Retinal pigment epithelial cell (primary cell): ENCODE data around the gene GPD2.
"Not testable (repeated sequence)": the region's sequence is repeated elsewhere in the genome, so short reads cannot be mapped to it uniquely, and the experiment has no call there.

ENCODE experiments used
- DNase-seq: peaks from one replicate; pipeline ENCODE4 v3.0.0-alpha.2; 2010; ENCODE audit warnings: low read depth
- H3K4me3 ChIP-seq: 2 replicates; pipeline ENCODE4 v1.5.1; 2011; ENCODE audit warnings: mild to moderate bottlenecking, low read length, control low read depth, moderate library complexity
- TF ChIP-seq, protein P1 (sequence below): conservative IDR thresholded peaks from 2 replicates; pipeline ENCODE4 v1.5.1; 2011; ENCODE audit warnings: low read depth, low read length, control low read depth, inconsistent platforms

GPD2 gene

DNA sequence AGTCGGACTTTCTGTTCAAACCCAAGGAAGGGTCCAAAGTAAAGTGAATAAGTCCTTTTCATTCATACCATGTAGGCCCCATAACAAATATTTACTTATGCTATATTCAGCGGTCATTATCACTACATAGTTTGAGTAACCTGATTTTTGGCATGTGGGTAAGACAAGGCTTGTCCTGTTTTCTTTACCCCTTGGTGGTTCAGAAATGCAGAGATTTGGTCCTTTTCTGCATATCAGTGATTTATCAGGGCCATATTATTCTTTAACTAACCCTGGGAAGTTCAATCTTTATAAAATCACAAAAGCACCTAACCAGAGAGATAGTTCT lies 157.4 kb downstream of the GPD2 start:
- H3K4me3 ChIP-seq: no peak overlapping the region
- TF ChIP-seq, protein P1, sequence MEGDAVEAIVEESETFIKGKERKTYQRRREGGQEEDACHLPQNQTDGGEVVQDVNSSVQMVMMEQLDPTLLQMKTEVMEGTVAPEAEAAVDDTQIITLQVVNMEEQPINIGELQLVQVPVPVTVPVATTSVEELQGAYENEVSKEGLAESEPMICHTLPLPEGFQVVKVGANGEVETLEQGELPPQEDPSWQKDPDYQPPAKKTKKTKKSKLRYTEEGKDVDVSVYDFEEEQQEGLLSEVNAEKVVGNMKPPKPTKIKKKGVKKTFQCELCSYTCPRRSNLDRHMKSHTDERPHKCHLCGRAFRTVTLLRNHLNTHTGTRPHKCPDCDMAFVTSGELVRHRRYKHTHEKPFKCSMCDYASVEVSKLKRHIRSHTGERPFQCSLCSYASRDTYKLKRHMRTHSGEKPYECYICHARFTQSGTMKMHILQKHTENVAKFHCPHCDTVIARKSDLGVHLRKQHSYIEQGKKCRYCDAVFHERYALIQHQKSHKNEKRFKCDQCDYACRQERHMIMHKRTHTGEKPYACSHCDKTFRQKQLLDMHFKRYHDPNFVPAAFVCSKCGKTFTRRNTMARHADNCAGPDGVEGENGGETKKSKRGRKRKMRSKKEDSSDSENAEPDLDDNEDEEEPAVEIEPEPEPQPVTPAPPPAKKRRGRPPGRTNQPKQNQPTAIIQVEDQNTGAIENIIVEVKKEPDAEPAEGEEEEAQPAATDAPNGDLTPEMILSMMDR: no peak
- DNase-seq: no peak

- H3K4me3 ChIP-seq: no peak overlapping the region
- DNase-seq: no peak
- TF ChIP-seq, protein P1: no peak
Observed at GRCh38 chr2:156598563-156598962, 162.4 kb downstream of the GPD2 start.

GRCh38 chr2:156600196-156600595 lies 164.0 kb downstream of the GPD2 start:
- TF ChIP-seq, protein P1: no peak
- H3K4me3 ChIP-seq: no peak overlapping the region
- no peak for DNase-seq

DNA sequence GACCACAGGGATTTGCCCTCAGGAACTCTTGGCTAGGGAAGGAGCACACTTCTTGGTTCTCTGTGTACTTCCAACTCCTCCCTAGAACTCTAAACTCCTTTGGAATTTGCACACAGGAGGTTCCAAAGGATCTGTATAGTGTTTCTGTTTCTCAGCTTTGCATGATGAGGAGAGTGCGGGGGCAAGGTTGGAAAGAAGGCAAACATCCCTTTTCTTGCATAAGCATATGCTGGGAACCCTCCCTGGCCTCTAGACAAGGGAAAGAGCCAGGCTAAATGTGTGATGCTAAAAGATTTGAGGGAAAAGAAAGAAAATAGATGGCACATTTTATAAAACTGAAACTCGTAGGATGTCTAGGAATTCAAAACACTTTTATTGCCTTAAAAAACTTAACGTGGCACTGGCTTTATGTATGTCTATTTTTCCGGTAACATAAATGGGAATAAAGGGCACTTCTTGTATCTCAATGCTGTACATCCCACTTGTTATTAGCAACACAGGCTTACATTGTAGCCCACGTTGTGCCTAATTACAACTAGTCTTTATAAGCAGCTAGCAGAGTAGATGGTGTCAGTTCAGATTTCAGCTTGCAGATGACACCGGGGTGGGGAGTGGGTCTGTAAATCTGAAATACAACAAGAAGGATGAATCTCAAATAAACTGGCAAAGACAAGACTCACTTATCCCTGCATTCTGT lies 165.8 kb downstream of the GPD2 start:
- no peak for DNase-seq
- TF ChIP-seq, protein P1: no peak
- H3K4me3 ChIP-seq: no peak overlapping the region

DNA sequence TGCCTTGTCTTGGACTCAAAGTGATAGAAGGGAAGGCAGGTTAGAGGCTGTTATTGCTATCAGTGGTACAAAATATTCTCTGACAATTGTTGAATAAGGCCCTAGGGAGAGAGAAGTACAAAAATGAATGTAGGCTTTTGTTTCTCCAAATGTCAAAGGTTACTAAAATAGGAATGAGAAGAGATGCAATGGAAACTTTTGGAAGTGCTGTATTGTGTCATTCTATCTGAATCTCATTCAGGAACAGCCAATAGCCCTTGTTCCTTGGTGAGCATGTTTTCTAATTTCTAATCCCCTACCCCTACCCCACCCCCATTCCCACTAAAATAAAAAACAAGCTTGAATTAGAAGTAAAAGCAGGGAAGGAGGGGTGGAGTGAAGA lies 166.4 kb downstream of the GPD2 start:
- DNase-seq: no peak
- H3K4me3 ChIP-seq: no peak overlapping the region
- TF ChIP-seq, protein P1: no peak

DNA sequence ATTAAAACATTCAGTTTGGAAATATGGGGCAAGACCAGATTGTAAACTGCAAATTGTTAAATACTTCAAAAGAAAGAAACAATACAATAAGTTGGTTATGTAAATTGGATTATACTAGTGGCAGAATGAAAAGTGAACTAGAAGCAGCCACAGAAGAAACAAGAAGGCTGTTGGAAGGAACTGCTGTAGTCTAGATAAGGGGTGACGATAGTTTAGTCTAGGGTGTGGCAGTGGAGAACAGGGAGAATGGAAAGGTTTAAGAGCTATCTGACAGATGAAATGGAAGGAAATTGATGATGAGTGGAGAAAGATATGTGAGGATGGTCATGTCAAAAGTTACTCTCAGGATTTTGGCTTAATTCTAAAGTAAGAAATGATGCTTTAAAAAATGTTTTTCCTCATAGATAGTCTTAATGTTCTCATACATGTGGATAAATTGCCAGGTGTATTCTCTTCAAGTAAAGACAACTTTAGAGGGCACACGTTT lies 179.7 kb downstream of the GPD2 start:
- H3K4me3 ChIP-seq: no peak overlapping the region
- TF ChIP-seq, protein P1: no peak
- no peak for DNase-seq

DNA sequence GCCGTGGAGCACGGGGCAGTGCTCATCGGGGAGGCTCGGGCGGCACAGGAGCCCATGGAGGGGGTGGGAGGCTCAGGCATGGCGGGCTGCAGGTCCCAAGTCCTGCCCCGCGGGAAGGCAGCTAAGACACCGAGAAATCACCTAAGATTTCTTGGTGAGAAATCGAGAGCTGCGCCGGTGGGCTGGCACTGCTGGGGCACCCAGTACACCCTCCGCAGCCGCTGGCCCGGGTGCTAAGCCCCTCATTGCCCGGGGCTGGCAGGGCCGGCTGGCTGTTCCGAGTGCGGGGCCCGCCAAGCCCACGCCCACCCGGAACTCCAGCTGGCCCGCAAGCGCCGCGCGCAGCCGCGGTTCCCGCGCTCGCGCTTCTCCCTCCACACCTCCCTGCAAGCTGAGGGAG lies 181.9 kb downstream of the GPD2 start:
- not testable (repeated sequence) for DNase-seq, H3K4me3 ChIP-seq
